DMS153 (cell line): Measurements from ENCODE around the gene MPRIP.
"Not testable (repeated sequence)": the region's sequence is repeated elsewhere in the genome, so short reads cannot be mapped to it uniquely, and the experiment has no call there.

Source experiments
- DNase-seq: peaks from one replicate; lab custom pipeline; 2025; lab: John Stamatoyannopoulos, UW

Gene MPRIP

DNA sequence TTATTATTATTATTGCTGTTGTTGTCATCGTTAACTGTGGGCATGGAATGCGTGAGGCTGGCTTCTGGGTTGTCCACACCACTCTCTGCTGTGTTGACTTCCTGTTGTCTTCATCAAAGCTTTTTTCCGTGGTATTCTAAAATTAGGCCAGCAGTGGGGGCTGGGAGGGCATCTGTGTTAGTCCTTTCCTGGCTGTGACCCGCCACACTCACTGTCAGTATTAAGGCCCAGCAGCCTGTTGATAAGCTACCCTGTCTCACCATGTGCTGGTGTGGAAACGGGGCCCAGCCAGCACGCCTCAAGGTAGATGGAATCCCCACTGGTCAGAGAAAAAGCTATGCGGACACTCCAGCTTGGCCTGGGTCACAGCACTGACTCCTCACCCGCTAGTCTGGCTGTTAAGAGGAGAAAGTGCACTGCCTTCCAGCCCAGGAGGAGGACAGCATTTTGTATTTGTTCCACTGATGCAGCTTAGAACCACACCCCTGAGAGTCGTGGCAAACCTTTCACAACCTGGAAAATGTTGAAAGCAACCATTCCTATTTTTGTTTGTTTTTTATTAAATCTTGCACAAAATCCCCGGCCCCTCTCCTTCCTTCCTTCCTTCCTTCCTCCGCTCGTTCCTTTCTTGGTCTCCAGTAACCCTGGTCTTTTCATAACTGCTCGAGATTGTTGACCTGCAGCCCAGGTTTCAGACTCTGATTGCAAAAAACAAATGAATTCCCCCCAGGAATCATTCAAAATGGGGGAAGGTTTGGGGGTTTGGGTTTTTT is 142.9 kb downstream of the MPRIP start:
- DNase-seq = not testable (repeated sequence)

DNA sequence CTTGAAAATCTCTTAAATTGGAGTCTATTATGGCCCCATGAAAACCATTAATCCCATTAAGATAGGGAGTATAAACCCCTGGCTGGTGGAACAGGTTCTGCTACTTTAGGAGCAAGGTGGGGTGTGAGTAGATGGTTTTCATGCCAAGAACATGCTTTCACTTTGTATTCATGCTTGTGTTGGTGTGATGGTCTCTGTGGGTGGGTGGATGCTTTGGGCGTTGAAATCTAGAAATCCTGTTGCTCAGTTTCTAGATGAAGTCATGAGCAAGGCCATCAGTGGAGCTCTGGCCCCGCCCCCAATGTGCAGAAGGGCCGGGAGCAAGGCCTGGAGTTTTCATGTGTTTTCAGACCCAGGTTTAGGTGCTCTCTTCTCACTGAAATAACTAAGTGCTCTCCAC is 143.8 kb downstream of the MPRIP start:
- no peak for DNase-seq

DNA sequence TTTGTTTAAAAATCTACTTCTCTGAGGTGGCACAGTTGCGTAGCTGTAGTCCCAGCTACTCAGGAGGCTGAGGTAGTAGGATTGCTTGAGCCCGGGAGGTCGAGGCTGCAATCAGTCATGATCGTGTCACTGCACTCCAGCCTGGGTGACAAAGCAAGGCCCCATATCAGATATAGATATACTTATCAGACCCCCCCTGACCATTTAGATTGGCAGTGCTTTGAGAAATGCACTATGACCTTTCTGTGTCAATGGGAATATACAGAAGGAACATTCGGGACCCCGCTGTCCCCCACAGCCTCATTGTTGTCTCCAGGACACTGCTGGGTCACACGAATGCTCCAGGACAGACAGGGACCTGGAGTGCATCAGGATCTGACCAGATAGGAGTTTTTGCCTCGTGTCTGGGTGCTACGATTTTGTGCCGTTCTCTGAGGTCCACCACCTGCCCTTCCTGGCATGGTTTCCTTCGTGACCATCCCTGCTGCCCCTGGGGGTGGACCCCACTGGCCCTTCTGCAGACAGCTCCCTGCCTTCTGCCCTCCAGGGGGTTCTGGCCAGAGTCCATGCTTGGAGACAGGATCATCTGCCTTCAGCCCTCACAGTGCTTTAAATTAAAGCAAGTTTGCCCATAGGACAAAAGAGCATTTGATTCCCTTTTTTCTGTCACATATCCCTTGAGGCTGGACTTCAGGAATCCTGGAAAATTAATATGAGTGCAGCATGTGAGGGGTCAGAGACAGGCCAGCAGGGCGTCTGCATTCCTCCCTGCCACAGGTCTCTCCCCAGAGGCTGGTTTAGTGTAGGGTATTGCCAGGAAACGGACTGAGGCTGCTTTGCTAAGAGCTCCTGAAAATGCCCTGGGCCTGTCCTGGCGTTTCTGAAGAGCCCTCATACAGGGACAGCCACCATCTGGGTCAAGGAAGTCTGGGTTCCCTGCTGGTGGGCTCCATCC is 144.6 kb downstream of the MPRIP start:
- DNase-seq = no peak

DNA sequence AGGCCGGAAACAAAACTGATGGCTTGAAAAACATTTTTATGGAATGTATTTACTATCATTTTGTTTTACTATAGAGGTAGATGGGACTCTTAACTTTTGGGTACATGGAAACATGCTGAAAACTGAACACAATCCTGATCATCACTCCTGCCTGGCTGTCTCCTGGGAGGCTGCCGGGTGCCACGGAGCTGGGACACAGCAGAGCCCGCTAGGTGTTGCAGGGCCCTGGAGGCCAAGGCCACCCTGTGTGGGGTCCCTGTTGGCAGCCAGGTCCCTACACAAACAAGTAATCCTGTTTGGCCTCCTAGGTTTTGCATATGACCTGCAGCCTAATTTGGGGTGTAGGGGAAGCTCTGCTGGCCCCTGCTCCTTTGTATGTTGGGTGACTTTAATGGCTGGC is 146.3 kb downstream of the MPRIP start:
- no peak for DNase-seq

DNA sequence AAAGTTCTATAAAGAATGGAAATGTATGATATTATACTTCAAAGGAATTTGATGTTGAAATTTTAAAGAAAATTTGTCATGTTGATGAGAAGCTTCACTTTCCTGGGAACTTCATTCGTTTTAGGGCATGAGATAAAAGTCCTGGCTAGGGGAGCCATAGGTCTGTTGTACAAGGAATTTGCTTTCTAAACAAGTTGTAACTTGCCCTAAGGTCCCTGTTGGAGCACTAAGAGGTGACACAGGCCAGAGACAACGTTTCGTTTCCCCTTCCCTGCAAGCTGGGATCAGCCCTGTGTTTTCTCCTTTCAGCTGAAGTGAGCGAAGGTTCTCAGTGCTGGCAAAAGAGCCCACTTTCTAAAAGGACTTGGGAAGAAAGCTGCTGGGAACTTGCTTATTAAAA is 147.3 kb downstream of the MPRIP start:
- DNase-seq = no peak

DNA sequence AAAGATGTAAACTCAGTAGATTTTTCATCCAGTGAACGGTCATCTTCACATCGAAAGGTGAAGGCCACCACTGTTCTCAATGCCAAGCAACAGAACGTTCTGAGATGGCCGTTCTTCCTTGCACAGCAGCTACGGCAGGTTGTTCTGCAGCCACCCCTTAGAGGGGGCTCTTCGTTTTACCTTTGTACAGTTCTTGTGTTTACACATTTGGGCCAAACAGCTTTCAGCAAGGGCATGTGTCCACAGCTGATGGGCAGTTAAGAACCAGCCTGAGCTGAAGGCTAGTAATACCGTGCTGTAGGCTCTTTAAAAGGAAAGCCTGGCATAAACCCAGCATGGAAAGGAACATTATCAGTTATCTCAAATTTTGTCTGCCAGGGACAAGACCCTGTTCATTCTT is 147.9 kb downstream of the MPRIP start:
- no peak for DNase-seq

DNA sequence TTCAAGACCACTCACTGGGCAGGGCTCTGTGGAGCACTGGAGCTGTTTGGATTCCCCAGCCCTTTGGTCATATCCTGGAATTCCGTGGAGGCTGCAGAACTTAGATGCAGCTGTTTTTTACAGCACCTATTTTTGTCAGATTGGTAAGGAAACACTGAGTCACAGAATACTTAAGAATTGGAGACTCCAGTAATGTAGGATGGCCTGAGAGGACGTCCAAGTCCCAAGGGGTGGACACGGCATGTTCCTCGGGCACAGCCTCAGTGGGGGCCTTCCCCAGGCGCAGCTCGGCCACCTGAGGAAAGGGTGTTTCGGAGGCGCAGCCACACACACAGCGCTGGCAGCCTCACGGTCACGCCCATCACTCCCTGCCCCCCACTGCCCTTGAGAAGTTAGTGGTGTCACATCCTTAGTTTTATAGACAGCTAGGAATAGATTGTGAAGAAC is 149.1 kb downstream of the MPRIP start:
- no peak for DNase-seq

DNA sequence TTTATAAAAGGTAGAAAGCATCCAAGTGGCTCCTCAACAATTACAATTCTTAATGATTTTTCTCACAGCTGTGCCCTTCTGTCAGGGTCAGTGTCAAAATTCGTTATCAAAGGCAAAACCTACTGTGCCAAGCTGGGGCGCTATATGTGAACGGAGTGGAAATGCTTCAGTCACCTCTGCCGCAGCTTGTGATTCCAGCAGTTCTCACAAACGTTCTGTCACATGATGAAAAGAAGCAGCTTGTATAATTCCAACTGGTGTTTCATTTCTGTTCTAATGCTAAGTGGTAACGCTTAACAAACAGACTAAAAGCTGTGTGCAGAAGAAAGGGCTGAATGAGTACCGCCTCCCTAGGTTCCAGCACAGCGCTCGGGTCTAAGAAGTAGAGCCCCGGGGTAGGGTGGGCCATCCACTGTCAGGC is 149.7 kb downstream of the MPRIP start:
- DNase-seq = no peak

DNA sequence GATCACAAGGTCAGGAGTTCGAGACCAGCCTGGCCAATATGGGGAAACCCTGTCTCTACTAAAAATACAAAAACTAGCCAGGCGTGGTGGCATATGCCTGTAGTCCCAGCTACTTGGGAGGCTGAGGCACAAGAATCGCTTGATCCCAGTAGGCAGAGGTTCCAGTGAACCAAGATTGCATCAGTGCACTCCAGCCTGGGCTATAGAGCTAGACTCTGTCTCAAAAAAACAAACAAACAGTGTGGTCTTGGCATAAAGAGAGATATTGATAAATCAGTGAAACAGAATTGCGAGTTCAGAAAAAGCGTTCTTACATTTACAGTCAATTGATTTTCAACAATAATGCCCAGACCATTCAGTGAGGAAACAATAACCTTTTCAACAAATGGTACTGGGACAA is 153.2 kb downstream of the MPRIP start:
- DNase-seq = not testable (repeated sequence)

DNA sequence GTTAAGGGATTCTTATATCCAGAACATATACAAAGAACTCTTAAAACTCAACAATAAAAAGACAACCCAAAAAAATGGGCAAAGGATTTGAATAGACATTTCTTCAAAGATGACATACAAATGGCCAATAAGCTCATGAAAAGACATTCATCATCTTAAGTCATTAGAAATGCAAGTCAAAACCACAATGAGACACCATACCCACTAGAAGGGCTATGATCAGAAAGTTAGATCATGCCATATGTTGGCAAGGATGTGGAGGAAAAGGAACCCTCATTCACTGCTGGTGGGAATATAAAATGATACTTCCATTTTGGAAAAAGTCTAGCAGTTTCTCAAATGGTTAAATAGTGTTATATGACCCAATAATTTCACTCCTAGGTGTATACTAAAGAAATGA is 154.5 kb downstream of the MPRIP start:
- DNase-seq = no peak

DNA sequence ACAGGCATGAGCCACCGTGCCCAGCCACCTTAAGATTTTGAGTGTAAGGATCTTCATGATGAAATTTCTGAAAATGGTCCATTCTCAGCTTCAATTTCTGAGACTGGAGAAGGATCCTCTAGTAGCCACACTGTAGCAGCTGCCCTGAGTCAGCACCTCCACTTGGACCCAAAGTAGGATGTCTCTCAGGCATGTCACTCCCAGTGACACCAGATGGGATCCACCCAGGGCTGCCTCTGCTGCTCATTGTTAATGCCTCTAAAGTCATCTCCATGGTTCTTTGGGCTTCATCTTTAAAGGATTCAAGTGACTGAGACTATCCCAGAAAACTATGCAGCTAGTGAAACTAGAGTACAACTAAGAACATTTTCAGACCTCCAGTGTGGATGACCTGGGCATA is 156.0 kb downstream of the MPRIP start:
- DNase-seq = no peak

DNA sequence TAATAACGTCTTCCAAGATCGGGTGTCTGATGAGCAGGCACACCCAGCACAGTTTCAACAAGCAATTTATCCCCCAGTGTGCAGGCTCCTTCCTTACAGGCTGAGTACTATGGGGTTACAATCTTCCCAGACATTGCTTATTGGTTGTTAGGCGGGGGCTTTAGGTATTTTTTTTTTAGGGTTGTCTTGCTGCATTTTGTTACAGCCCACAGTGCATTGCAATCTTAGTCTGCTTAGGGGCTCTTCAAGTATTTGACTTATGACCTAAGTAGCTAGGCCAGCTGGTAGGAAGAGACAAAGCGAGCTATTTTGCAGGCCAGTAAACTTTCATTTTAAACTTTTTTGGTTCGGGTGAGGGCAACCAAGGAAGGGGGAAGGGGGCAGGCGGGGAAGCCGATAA is 158.1 kb downstream of the MPRIP start:
- DNase-seq = no peak

DNA sequence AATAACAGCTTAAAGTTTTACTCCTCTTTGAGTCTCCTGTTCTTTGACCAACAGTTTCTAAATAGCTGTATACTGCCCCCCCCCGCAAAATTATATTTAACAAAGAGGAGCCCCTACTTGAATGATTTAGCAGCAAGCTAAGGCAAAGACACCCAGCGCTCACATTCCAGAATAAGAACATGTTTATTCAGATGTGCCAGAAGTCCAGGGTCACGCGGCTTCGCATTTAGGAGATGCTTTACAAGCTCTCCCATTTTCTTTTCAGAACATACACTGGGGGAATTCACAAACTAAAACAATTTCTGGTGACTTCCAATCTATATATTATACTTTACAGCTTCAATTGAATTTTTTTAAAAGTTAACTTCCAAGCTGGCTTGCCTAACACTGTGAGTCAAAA is 158.6 kb downstream of the MPRIP start:
- no peak for DNase-seq

DNA sequence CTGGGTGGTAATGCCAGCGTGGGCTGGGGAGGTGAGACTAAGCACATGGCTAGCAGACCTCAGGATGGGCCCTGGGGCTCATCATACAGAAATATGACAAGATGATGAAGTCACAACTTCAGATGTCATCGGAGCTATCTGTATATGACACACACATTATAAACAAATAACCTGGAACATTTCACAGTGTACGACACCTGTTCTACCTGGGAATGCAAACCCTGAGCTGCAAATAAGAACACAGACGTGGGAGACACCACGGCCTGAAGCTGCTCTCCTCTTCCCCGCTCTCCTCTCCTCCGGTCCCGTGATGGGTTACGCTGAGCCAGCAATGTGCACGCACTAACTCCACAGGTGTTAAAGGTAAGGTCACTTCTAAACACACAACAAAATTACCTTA is 159.0 kb downstream of the MPRIP start:
- no peak for DNase-seq

DNA sequence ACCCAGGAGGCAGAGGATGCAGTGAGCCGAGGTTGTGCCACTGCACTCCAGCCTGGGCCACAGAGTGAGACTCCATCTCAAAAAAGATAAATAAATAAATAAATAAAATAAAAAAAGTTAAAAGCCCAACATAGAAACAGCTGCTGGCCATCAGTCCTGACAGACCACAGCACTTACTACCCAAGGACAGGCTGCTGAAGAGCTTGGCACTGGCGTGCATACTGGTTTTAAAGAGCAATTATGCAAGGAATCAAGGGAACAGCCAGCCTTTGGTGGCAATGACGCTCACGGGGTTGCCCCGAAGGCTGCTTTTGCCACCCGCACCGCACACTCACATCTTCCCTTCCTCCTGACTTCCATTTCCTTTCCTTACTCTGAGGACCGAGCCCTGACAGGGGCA is 159.7 kb downstream of the MPRIP start:
- DNase-seq = no peak

DNA sequence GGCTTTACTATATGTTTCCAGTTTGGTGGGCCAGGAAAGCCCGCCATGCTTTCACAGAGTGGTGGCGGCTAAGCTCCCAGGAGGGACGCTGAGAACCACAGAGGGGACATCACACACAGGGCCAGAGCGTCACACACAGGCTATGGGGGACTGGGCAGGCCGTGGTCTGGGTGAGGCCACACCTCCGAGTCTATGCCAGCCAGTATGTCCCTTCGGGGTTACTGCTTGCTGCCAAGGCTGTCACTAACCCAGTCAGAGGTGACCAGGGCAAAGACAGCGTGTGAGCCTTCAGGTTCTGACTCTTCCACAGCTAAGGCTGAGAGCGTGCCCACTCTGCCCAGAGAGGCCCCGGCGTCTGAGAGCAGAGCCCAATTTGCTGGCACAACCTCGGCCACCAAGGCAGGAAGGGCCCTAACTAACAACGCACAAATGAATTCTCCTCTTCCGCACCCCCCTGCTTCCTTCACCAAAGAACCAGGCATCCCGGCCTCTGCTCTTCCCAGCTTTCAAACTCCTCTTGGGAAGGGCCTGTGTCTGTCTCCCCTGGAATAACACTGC is 161.0 kb downstream of the MPRIP start:
- no peak for DNase-seq

DNA sequence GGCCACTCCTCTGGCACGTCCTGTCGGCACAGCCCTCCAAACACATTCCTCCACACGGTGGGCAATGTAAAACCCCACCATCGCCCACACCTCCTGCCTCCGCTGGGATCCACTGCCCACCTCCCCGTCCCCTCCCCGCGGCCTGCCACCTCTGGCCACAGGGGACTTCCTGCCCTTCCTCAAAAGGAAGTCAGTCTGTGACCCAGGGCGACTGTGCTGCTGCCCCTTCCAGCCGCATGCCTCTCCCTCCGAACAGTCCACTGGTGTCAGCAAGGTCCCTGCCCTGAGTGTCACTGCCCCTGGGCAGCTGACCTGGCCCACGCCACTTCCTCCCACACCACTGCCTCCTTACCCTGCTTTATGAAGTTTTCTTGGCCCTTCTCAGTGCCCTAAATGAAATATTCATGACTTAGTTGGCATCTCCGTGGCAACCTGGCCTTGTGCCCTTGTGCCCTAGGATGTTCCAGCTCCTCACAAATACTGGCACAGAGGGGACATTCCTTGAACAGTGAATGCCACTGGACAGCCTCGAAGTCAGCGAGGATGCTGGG is 161.9 kb downstream of the MPRIP start:
- no peak for DNase-seq

DNA sequence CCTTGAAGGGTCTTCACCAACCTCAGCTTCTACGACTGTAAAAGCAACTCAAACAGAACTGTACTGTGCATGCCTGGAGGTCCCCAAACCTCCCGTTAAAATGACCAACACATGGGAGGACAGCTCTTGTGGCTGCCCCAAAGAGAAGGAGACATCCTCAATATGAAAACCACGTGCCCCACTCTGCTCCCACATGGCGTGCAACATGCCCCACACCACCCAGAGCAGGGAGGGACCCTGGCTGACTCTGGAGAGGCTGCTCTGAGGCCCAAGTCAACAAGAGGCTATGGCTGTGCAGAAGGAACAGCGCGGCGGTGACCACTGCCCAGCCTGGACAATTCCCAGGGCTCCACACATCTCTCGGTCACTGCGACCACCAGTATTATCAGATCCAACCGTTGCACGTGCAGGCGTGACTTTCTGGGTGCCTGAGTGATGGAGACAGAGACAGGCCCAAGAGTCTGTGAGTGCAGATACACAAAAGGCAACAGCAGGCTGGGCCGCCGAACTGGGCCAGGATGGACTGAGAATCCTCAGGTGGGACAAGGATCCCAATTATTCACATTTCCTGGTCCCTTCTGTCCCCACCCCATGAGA is 162.5 kb downstream of the MPRIP start:
- no peak for DNase-seq

DNA sequence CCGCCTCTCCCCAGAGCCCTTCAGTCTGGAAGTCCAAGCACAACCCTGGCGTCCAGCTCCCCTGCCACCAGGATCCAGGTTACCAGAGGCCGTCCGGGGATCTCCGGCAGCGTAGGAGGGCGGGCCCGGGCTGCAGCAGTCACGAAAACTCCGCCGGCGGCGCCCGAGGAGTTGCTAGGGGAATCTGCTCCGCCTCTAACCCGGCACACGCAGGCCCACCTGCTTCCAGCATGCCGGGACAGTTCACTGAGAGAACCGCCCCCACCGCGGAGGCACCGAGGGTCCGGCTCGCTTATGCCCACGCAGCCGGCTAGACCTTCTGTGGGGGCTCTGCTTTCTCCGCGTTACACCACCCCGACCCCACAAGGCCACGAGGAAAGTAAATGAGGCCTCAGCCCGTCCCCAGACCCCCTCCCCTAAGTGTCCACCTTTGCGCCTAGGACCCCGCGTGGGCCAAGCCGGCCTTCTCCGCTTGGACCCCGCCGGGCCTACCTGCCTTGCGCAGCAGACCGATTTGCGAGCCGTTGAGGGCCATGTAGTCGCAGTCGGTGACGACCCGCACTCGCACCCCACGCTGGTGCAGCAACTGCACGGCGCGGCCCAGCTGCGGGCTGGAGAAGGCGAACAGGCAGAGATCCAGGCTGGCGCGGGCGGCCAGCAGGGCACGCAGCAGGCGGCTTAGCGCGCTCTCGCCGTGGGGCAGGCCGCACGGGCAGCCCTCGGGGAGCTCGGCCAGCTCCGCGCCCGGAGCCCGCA is 163.3 kb downstream of the MPRIP start:
- DNase-seq = no peak

DNA sequence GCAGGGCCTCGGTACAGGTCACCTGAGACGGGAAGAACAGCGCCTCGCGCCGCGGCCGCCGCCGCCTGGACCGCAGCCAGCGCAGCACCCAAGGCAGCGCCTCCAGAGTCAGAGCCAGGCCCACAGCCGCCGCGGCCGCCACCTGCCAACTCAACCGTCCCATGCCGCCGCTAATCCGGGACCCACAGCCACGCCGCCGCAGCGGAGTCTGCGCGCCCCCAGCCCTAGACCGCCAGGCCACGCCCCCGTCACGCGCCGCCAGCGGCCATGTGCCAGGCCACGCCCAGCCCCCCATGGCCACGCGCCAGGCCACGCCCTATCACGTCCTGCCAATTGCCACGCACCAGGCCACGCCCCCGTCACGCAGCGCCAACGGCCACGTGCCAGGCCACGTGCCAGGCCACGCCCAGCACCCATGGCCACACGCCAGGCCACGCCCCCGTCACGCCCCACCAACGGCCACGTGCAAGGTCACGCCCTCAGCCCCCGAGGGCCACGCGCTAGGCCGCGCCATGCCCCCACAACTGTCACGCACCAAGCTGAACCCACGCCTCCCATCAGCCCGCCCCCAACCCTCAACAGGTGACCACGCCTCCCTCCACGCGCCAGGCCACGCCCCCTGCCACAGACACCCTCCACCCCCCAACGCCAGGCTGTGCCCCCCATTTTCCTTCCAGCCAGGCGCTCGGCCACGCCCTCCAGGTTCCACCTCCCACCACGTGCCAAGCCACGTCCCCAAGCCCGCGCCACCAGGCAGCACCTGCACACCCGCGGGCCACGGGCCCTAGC is 164.1 kb downstream of the MPRIP start, which contains the start of gene PLD6:
TSS of gene PLD6 (minus strand) at position 210 of the 789 bp plus-strand sequence. CDS start at position 163, 47 bp downstream.
- DNase-seq = peak; percentile 48
